RPMI8226 (cell line): ENCODE measurements around the gene NME1.

ENCODE experiments used
- DNase-seq: peaks from one replicate; pipeline ENCODE4 v3.0.0-alpha.2; 2015

NME1 gene

DNA sequence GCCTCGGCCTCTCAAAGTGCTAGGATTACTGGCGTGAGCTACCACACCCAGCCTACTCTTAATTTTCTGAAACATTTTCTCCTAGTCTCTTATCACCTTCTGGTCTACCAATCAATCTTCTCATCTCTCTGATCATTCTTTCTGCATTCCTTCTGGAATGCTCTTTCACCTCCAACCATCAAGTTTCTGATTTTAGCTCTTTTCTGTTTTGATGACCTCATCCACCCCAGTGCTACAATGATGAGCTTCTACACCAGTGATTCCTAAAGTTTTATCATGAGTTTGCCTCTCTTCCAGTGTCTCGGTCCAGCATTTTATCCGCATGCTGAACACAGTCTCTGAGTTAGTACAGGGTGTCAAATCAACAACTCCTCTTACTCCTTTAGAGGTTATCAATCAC is 44.4 kb downstream of the NME1 start:
- DNase-seq = no peak

DNA sequence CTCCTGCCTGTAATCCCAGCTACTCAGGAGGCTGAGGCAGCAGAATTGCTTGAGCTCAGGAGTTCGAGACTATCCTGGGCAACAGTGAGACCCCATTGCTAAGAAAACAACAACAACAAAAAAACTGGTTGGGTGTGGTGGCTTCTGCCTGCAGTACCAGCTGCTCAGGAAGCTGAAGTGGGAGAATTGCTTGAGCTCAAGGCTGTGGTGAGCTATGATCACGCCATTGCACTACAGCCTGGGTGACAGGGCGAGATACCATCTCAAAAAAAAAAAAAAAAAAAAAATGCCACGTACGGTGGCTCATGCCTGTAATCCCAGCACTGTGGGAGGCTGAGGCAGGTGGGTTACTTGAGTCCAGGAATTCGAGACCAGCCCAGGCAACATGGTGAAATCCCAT is 46.9 kb downstream of the NME1 start:
- DNase-seq = no peak

DNA sequence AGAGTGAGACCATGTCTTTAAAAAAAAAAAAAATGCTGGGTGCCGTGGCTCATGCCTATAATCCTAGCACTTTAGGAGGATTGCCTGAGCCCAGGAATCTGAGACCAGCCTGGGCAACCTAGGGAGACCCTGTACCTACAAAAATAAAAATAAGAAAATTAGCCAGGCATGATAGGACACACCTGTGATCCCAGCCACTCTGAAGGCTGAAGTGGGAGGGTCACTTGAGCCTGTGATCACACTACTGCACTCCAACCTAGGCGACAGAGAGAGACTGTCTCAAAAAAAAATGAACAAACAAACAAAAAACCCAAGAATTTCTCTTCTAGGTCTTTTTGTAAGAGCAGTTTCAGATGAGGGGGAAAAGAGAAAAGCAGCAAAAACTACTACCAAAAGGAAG is 47.5 kb downstream of the NME1 start:
- no peak for DNase-seq

DNA sequence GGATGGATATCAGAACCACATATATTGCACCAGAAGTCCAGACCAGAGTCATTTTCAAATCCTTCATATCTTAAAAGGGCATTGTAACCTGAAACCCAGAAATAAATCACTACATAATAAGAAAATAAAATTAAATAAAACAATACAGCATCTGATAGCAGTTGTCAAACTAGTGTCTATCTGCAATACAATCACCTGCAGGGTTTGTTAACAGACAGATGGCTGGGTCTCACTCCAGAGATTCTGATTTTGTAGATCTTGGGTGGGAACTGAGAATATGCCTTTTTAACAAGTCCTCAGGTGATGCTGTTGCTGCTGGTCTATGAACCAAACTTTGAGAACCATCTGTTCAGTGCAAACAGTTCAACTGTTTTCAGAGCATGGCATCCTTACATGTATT is 50.5 kb downstream of the NME1 start:
- no peak for DNase-seq
